Astrocyte (in vitro differentiated cells and primary cell): ENCODE data around the gene SEC14L3. TPM values are rescaled to one million over a fixed set of nuclear protein-coding genes. Genes with fewer than 3 reads are reported as not detected.

Experiments used
- DNase-seq: peaks from one replicate; pipeline ENCODE4 v3.0.0-alpha.2; 2010; ENCODE audit warnings: low read depth
- FAIRE-seq: peaks from 2 replicates; lab custom pipeline; 2011; peaks lifted over from hg19 to GRCh38; lab: Jason Lieb, UNC
- H2AFZ ChIP-seq: 2 replicates; pipeline ENCODE4 v1.6.0; 2012; ENCODE audit warnings: low read depth, low read length, inconsistent platforms
- H3K27ac ChIP-seq: 2 replicates; pipeline ENCODE4 v1.5.1; 2011; ENCODE audit warnings: low read depth, low read length, inconsistent platforms
- H3K27me3 ChIP-seq: 2 replicates; pipeline ENCODE4 v1.6.0; 2011; ENCODE audit warnings: low read length, inconsistent platforms; ENCODE audit not compliant: insufficient read depth
- H3K36me3 ChIP-seq: 2 replicates; pipeline ENCODE4 v1.5.1; 2011; ENCODE audit warnings: low read length, inconsistent platforms; ENCODE audit not compliant: insufficient read depth
- H3K4me1 ChIP-seq: 2 replicates; pipeline ENCODE4 v1.5.1; 2011; ENCODE audit warnings: low read length, inconsistent platforms; ENCODE audit not compliant: insufficient read depth
- H3K4me2 ChIP-seq: 2 replicates; pipeline ENCODE4 v1.6.0; 2012; ENCODE audit warnings: low read length, inconsistent platforms
- H3K4me3 ChIP-seq: 2 replicates; pipeline ENCODE4 v1.5.1; 2011; ENCODE audit warnings: low read depth, mild to moderate bottlenecking, low read length, inconsistent platforms; ENCODE audit not compliant: insufficient read depth
- H3K79me2 ChIP-seq: 2 replicates; pipeline ENCODE4 v1.6.0; 2012; ENCODE audit warnings: mild to moderate bottlenecking, low read length, inconsistent platforms; ENCODE audit not compliant: insufficient read depth
- H3K9ac ChIP-seq: 2 replicates; pipeline ENCODE4 v1.6.0; 2012; ENCODE audit warnings: mild to moderate bottlenecking, low read length, inconsistent platforms
- H3K9me3 ChIP-seq: 2 replicates; pipeline ENCODE4 v1.5.1; 2012; ENCODE audit warnings: low read depth, mild to moderate bottlenecking, low read length, inconsistent platforms; ENCODE audit not compliant: insufficient read depth
- H4K20me1 ChIP-seq: 2 replicates; pipeline ENCODE4 v1.6.0; 2012; ENCODE audit warnings: low read length, inconsistent platforms; ENCODE audit not compliant: insufficient read depth
- H3K27ac Mint-ChIP-seq: one replicate; pipeline ENCODE4 v1.8.0; 2021; ENCODE audit warnings: mild to moderate bottlenecking, mixed read lengths; ENCODE audit not compliant: unreplicated experiment
- H3K27me3 Mint-ChIP-seq: one replicate; pipeline ENCODE4 v1.8.0; 2021; ENCODE audit warnings: low read depth, mixed read lengths; ENCODE audit not compliant: unreplicated experiment
- H3K36me3 Mint-ChIP-seq: one replicate; pipeline ENCODE4 v1.8.0; 2021; ENCODE audit warnings: low read depth, mixed read lengths; ENCODE audit not compliant: unreplicated experiment
- H3K4me1 Mint-ChIP-seq: one replicate; pipeline ENCODE4 v1.8.0; 2021; ENCODE audit warnings: low read depth, mixed read lengths; ENCODE audit not compliant: unreplicated experiment
- H3K4me3 Mint-ChIP-seq: one replicate; pipeline ENCODE4 v1.8.0; 2021; ENCODE audit warnings: mild to moderate bottlenecking, moderate library complexity, mixed read lengths; ENCODE audit not compliant: unreplicated experiment
- H3K9me3 Mint-ChIP-seq: one replicate; pipeline ENCODE4 v1.8.0; 2021; ENCODE audit warnings: mild to moderate bottlenecking, mixed read lengths; ENCODE audit not compliant: unreplicated experiment
- CTCF ChIP-seq: IDR thresholded peaks from 2 replicates; pipeline ENCODE4 v1.5.1; 2011; ENCODE audit warnings: low read depth, mild to moderate bottlenecking, inconsistent platforms, low read length, moderate library complexity; ENCODE audit not compliant: insufficient read depth
- EZH2 ChIP-seq: IDR thresholded peaks from 2 replicates; pipeline ENCODE4 v1.6.1; 2012; ENCODE audit warnings: mild to moderate bottlenecking, low read length, inconsistent platforms; ENCODE audit not compliant: insufficient read depth
- total RNA-seq: library from RNA; stranded (reverse); gene quantifications from 2 replicates; pipeline ENCODE4 v1.2.1, GENCODE V29; 2021

The SEC14L3 gene
- total RNA-seq, 1 donor from 2014 or later, result not detected

GRCh38 chr22:30441088-30441487 is 30.7 kb downstream of the SEC14L3 start:
- H3K36me3 ChIP-seq, result no peaks in the 10 kb centered on the region
- no peaks in the 10 kb centered on the region for H3K36me3 Mint-ChIP-seq
- no peak overlapping the region for H2AFZ ChIP-seq
- H3K27me3 ChIP-seq, result peaks cover 4% of the 10 kb centered on the region
- H4K20me1 ChIP-seq, result no peaks in the 10 kb centered on the region
- no peak overlapping the region for H3K9ac ChIP-seq
- H3K4me1 ChIP-seq, result peaks cover 8% of the 10 kb centered on the region
- DNase-seq, result no peak
- no peak overlapping the region for H3K27ac Mint-ChIP-seq
- no peak overlapping the region for H3K4me3 Mint-ChIP-seq
- peaks cover 7% of the 10 kb centered on the region for H3K27me3 Mint-ChIP-seq
- H3K9me3 Mint-ChIP-seq, result no peaks in the 10 kb centered on the region
- H3K4me3 ChIP-seq, result no peak overlapping the region
- H3K27ac ChIP-seq, result no peak overlapping the region
- FAIRE-seq, result no peak
- H3K4me1 Mint-ChIP-seq, result peaks cover 9% of the 10 kb centered on the region
- no peaks in the 10 kb centered on the region for H3K79me2 ChIP-seq
- no peaks in the 10 kb centered on the region for H3K9me3 ChIP-seq
- H3K4me2 ChIP-seq, result no peak overlapping the region
- TF ChIP-seq CTCF, result no peak
- no peak for TF ChIP-seq EZH2

GRCh38 chr22:30439836-30440235 is 32.0 kb downstream of the SEC14L3 start:
- Histone ChIP-seq H3K9ac (no peak overlapping the region), H3K4me1 (peaks cover 7% of the 10 kb centered on the region), H3K4me3 (no peak overlapping the region), H3K27ac (no peak overlapping the region), H3K27me3 (peaks cover 4% of the 10 kb centered on the region), H4K20me1 (no peaks in the 10 kb centered on the region), H3K4me2 (no peak overlapping the region), H3K79me2 (no peaks in the 10 kb centered on the region), H3K9me3 (no peaks in the 10 kb centered on the region), H2AFZ (no peak overlapping the region), H3K36me3 (no peaks in the 10 kb centered on the region)
- TF ChIP-seq EZH2 (no peak), CTCF (no peak)
- peaks cover 7% of the 10 kb centered on the region for H3K27me3 Mint-ChIP-seq
- H3K36me3 Mint-ChIP-seq, result no peaks in the 10 kb centered on the region
- no peaks in the 10 kb centered on the region for H3K9me3 Mint-ChIP-seq
- no peak overlapping the region for H3K4me3 Mint-ChIP-seq
- peaks cover 4% of the 10 kb centered on the region for H3K4me1 Mint-ChIP-seq
- H3K27ac Mint-ChIP-seq, result no peak overlapping the region
- DNase-seq, result no peak
- FAIRE-seq, result no peak

- H3K36me3 ChIP-seq, result no peaks in the 10 kb centered on the region
- DNase-seq, result no peak
- H3K9ac ChIP-seq, result no peak overlapping the region
- no peak overlapping the region for H3K27ac ChIP-seq
- no peak for FAIRE-seq
- peaks cover 4% of the 10 kb centered on the region for H3K27me3 ChIP-seq
- no peak overlapping the region for H3K4me3 ChIP-seq
- peaks cover 7% of the 10 kb centered on the region for H3K27me3 Mint-ChIP-seq
- no peak overlapping the region for H3K4me3 Mint-ChIP-seq
- H3K4me2 ChIP-seq, result no peak overlapping the region
- H3K4me1 ChIP-seq, result peaks cover 7% of the 10 kb centered on the region
- no peaks in the 10 kb centered on the region for H4K20me1 ChIP-seq
- TF ChIP-seq CTCF (no peak), EZH2 (no peak)
- no peak overlapping the region for H3K27ac Mint-ChIP-seq
- no peaks in the 10 kb centered on the region for H3K79me2 ChIP-seq
- H3K9me3 Mint-ChIP-seq, result no peaks in the 10 kb centered on the region
- H3K4me1 Mint-ChIP-seq, result peaks cover 4% of the 10 kb centered on the region
- no peaks in the 10 kb centered on the region for H3K36me3 Mint-ChIP-seq
- no peaks in the 10 kb centered on the region for H3K9me3 ChIP-seq
- H2AFZ ChIP-seq, result no peak overlapping the region
Observed at GRCh38 chr22:30439226-30439625, 32.6 kb downstream of the SEC14L3 start.
